ENCODE results near the gene AP3B1. TPM values are rescaled to one million over a fixed set of nuclear protein-coding genes. Genes with fewer than 3 reads are reported as not detected.
"Not testable (repeated sequence)": the region's sequence is repeated elsewhere in the genome, so short reads cannot be mapped to it uniquely, and the experiment has no call there.

Gene AP3B1
- total and polyA plus RNA-seq, 2 of the 8 experiments (the other 6 are each of a cell fraction or from before 2014, with no cell fraction given): 45.8 to 48.3 TPM

GRCh38 chr5:78190402-78190801, 104.1 kb downstream of the AP3B1 start:
- Histone ChIP-seq H2BK5ac (ENCODE audit: low read depth, low read length) (no peak overlapping the region), H3K14ac (ENCODE audit: insufficient read length) (no peak overlapping the region), H4K5ac (ENCODE audit: insufficient read length, low read depth, low read length) (no peak overlapping the region), H3K23ac (ENCODE audit: insufficient read length) (no peak overlapping the region), H3K79me2 (ENCODE audit: control insufficient read depth in 1 of 2, insufficient read depth in 2 of 2, low read length in 2 of 2) (no peaks in the 10 kb centered on the region), H2AK5ac (ENCODE audit: low read depth, low read length) (no peak overlapping the region), H3K56ac (replicated peaks; ENCODE audit: insufficient read length, low read depth, low read length) (no peak overlapping the region), H4K20me1 (replicated peaks in 1 of 2; ENCODE audit: control insufficient read depth in 1 of 2, insufficient read depth in 2 of 2, low read length in 2 of 2) (no peaks in the 10 kb centered on the region), H4K91ac (replicated peaks; ENCODE audit: insufficient read length, low read length) (no peak overlapping the region), H3K9me3 (ENCODE audit: insufficient read depth in 2 of 2, low read depth in 1 of 2, low read length in 1 of 2) (no peaks in the 10 kb centered on the region), H3K4me2 (ENCODE audit: insufficient read depth in 1 of 2, low read depth in 2 of 2, low read length in 2 of 2) (no peak overlapping the region), H3K36me3 (ENCODE audit: control insufficient read depth in 2 of 4, insufficient read depth in 4 of 4, low read length in 3 of 4) (no peaks in the 10 kb centered on the region), H2BK15ac (ENCODE audit: low read length) (no peak overlapping the region), H3K79me1 (ENCODE audit: low read depth, low read length) (no peaks in the 10 kb centered on the region), H4K8ac (ENCODE audit: extremely low read depth, insufficient read depth, low read length) (no peak overlapping the region), H3K4ac (replicated peaks; ENCODE audit: insufficient read length, low read depth, low read length) (no peak overlapping the region), H3K27me3 (replicated peaks in 1 of 4; ENCODE audit: control insufficient read depth in 3 of 4, extremely low read depth in 1 of 4, insufficient read depth in 3 of 4, low read length in 3 of 4) (no peaks in the 10 kb centered on the region), H3K4me3 (ENCODE audit: extremely low read depth in 1 of 4, insufficient read depth in 2 of 4, low read depth in 3 of 4, low read length in 4 of 4) (no peak overlapping the region), H3K23me2 (ENCODE audit: low read depth, low read length) (no peaks in the 10 kb centered on the region), H3K4me1 (replicated peaks in 1 of 4; ENCODE audit: control insufficient read depth in 3 of 4, insufficient read depth in 4 of 4, low read length in 3 of 4) (no peaks in the 10 kb centered on the region), H2BK20ac (ENCODE audit: low read length) (no peak overlapping the region), H3K18ac (ENCODE audit: extremely low read depth, low read length) (no peak overlapping the region), H2BK120ac (replicated peaks; ENCODE audit: low read depth, low read length) (no peak overlapping the region), H3K27ac (ENCODE audit: low read depth, low read length) (no peak overlapping the region), H2AFZ (ENCODE audit: low read length) (no peak overlapping the region), H2BK12ac (ENCODE audit: low read depth, low read length) (no peak overlapping the region), H3K9ac (replicated peaks in 1 of 4; ENCODE audit: extremely low read depth in 1 of 4, low read depth in 3 of 4, low read length in 3 of 4) (no peak overlapping the region)
- 83% methylated on average over 1 of the region's 1 CpG; no CpG with 5 or more reads in 1 of the 2 experiments for WGBS, 2 experiments (ENCODE audit: extremely low coverage in 1 of 2, insufficient coverage in 1 of 2, insufficient read length in 1 of 2, insufficient replicate concordance in 2 of 2, low coverage in 1 of 2, low lambda C conversion rate in 2 of 2, missing lambda C conversion rate in 1 of 2)
- DNase-seq (ENCODE audit: low read depth in 1 of 2, low spot score in 2 of 2) (no peak), FAIRE-seq (no peak)
- ChIA-PET CTCF (ENCODE audit: partially characterized antibody) (interaction anchor here (0.9 to 1.1 kb wide), 2 partner anchors 63 to 110 kb away, joined by 3 to 4 read pairs; no protein-coding TSS in a partner anchor), POLR2A (ENCODE audit: partially characterized antibody) (no interaction called here)
- no peak for TF ChIP-seq CREB1 (IDR thresholded peaks at IDR 0.05)

- FAIRE-seq; POLR2A ChIA-PET (ENCODE audit: partially characterized antibody); H3K14ac ChIP-seq (ENCODE audit: insufficient read length); H4K5ac ChIP-seq (ENCODE audit: insufficient read length, low read depth, low read length); H3K9me3 ChIP-seq (ENCODE audit: insufficient read depth in 2 of 2, low read depth in 1 of 2, low read length in 1 of 2); H4K20me1 ChIP-seq (replicated peaks in 1 of 2; ENCODE audit: control insufficient read depth in 1 of 2, insufficient read depth in 2 of 2, low read length in 2 of 2); H3K27ac ChIP-seq (ENCODE audit: low read depth, low read length); H2BK12ac ChIP-seq (ENCODE audit: low read depth, low read length); H2BK5ac ChIP-seq (ENCODE audit: low read depth, low read length); H3K4ac ChIP-seq (replicated peaks; ENCODE audit: insufficient read length, low read depth, low read length); H3K4me3 ChIP-seq (ENCODE audit: extremely low read depth in 1 of 4, insufficient read depth in 2 of 4, low read depth in 3 of 4, low read length in 4 of 4); H3K23ac ChIP-seq (ENCODE audit: insufficient read length); H3K79me1 ChIP-seq (ENCODE audit: low read depth, low read length); H3K27me3 ChIP-seq (replicated peaks in 1 of 4; ENCODE audit: control insufficient read depth in 3 of 4, extremely low read depth in 1 of 4, insufficient read depth in 3 of 4, low read length in 3 of 4); H2BK20ac ChIP-seq (ENCODE audit: low read length); H2AK5ac ChIP-seq (ENCODE audit: low read depth, low read length); H3K4me1 ChIP-seq (replicated peaks in 1 of 4; ENCODE audit: control insufficient read depth in 3 of 4, insufficient read depth in 4 of 4, low read length in 3 of 4); H3K23me2 ChIP-seq (ENCODE audit: low read depth, low read length); CTCF ChIA-PET (ENCODE audit: partially characterized antibody); H3K36me3 ChIP-seq (ENCODE audit: control insufficient read depth in 2 of 4, insufficient read depth in 4 of 4, low read length in 3 of 4); H4K91ac ChIP-seq (replicated peaks; ENCODE audit: insufficient read length, low read length); DNase-seq (ENCODE audit: low read depth in 1 of 2, low spot score in 2 of 2); H3K18ac ChIP-seq (ENCODE audit: extremely low read depth, low read length); H2BK120ac ChIP-seq (replicated peaks; ENCODE audit: low read depth, low read length); H4K8ac ChIP-seq (ENCODE audit: extremely low read depth, insufficient read depth, low read length); H2BK15ac ChIP-seq (ENCODE audit: low read length); H2AFZ ChIP-seq (ENCODE audit: low read length); H3K4me2 ChIP-seq (ENCODE audit: insufficient read depth in 1 of 2, low read depth in 2 of 2, low read length in 2 of 2); H3K56ac ChIP-seq (replicated peaks; ENCODE audit: insufficient read length, low read depth, low read length); H3K79me2 ChIP-seq (ENCODE audit: control insufficient read depth in 1 of 2, insufficient read depth in 2 of 2, low read length in 2 of 2); H3K9ac ChIP-seq (replicated peaks in 1 of 4; ENCODE audit: extremely low read depth in 1 of 4, low read depth in 3 of 4, low read length in 3 of 4): not testable (repeated sequence)
- 93% methylated on average over 4 of the region's 4 CpGs; no CpG with 5 or more reads in 1 of the 2 experiments for WGBS, 2 experiments (ENCODE audit: extremely low coverage in 1 of 2, insufficient coverage in 1 of 2, insufficient read length in 1 of 2, insufficient replicate concordance in 2 of 2, low coverage in 1 of 2, low lambda C conversion rate in 2 of 2, missing lambda C conversion rate in 1 of 2)
Measured at GRCh38 chr5:78188681-78189080, 105.8 kb downstream of the AP3B1 start.

Measured in H1 (cell line).